HG03095 (cell line): ENCODE measurements around the gene EFEMP2.

Experiments
- ATAC-seq: cut with Tn5 transposase; IDR thresholded peaks from one replicate; pipeline ENCODE4 v1.9.1; 2021; ENCODE audit warnings: moderate library complexity; ENCODE audit not compliant: unreplicated experiment

The EFEMP2 gene

GRCh38 chr11:65872586-65873317 is at the start of gene EFEMP2:
TSS of gene EFEMP2 (minus strand) at chr11:65872800. CDS start at chr11:65872354, 446 bp downstream.
- ATAC-seq: no peak

GRCh38 chr11:65921876-65922275 is 49.3 kb upstream of the EFEMP2 start:
- no peak for ATAC-seq

- ATAC-seq: no peak
Measured at GRCh38 chr11:65921033-65921555, 48.5 kb upstream of the EFEMP2 start.

GRCh38 chr11:65920372-65920802 is 47.8 kb upstream of the EFEMP2 start:
- ATAC-seq: no peak

GRCh38 chr11:65919573-65920371 is 47.2 kb upstream of the EFEMP2 start:
- ATAC-seq: peak; percentile 35

GRCh38 chr11:65919141-65919572 is 46.6 kb upstream of the EFEMP2 start, which contains the start of gene DRAP1:
TSS of gene DRAP1 (plus strand) at chr11:65919426. CDS start at chr11:65919502, 76 bp downstream.
- ATAC-seq: peak; percentile 77

GRCh38 chr11:65918211-65919140 is 45.9 kb upstream of the EFEMP2 start, which contains the start of gene C11orf68:
TSS of gene C11orf68 (minus strand) at chr11:65919062. CDS start at chr11:65919031, 31 bp downstream.
- peak; percentile 38 for ATAC-seq

- no peak for ATAC-seq
Measured at GRCh38 chr11:65917434-65918210, 45.0 kb upstream of the EFEMP2 start.

- no peak for ATAC-seq
Measured at GRCh38 chr11:65917077-65917433, 44.5 kb upstream of the EFEMP2 start.

GRCh38 chr11:65916391-65916790 is 43.8 kb upstream of the EFEMP2 start:
- ATAC-seq: no peak

- no peak for ATAC-seq
Measured at GRCh38 chr11:65915821-65916251, 43.2 kb upstream of the EFEMP2 start.

GRCh38 chr11:65915101-65915820 is 42.7 kb upstream of the EFEMP2 start:
- ATAC-seq: no peak

GRCh38 chr11:65912845-65913244 is 40.2 kb upstream of the EFEMP2 start:
- no peak for ATAC-seq

GRCh38 chr11:65911682-65912568 is 39.3 kb upstream of the EFEMP2 start:
- no peak for ATAC-seq

GRCh38 chr11:65907878-65908277 is 35.3 kb upstream of the EFEMP2 start:
- no peak for ATAC-seq

GRCh38 chr11:65906602-65907001 is 34.0 kb upstream of the EFEMP2 start:
- no peak for ATAC-seq

- ATAC-seq: no peak
Measured at GRCh38 chr11:65903715-65904114, 31.1 kb upstream of the EFEMP2 start.

GRCh38 chr11:65903068-65903481 is 30.5 kb upstream of the EFEMP2 start:
- no peak for ATAC-seq
